NOMO-1 treated with DMSO at 0.1 percent for 48 hours (cell line): Measurements from ENCODE around the gene NXNL2.

Experiments used
- DNase-seq: peaks from one replicate; lab custom pipeline; 2025; ENCODE audit not compliant: unreplicated experiment; lab: John Stamatoyannopoulos, UW

NXNL2 gene

GRCh38 chr9:88531920-88532698 lies 2.9 kb upstream of the NXNL2 start:
- no peak for DNase-seq

DNA sequence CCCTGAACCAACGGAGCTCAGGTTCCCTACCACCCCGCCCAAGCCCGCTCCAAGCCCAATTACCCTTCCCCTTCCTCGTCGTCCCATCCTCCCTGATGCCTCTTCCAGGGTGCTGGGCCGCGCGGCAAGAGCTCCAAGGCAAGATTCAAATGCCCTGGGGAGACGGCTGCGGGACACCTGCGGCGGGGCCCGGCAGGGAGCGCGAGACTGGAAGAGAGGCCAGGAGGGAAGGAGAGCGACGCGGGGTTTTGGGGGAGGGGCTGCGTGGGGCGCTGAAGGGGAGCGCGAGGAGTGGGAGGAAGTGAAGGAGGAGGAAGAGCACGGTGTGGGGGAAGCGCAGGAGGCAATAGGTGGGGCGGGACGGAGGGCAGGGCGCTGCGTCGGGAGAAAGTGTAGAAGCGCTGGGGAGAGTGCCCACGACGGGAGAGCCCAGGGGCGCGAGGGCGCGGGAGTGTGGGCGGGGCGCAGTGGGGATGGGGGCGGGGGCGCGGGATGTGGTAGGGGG lies 975 bp upstream of the NXNL2 start:
- DNase-seq: peak; percentile 22

- no peak for DNase-seq
Measured at GRCh38 chr9:88535226-88536022, 446 bp downstream of the NXNL2 start.

DNA sequence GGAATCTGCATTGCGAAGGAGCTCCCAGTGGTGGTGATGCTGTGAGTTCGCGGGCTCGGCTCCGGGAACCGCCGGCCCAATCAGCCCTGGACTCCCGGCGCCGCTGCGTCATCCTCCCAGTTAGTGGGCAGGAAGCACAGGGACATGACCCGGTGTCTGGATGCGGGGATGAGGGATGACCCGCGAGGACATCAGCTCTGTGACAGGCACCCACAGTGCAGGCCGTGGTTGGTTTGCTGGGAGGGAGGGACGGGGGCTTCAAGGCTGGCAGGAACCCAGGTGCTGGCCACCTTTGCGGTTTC lies 996 bp downstream of the NXNL2 start:
- no peak for DNase-seq

DNA sequence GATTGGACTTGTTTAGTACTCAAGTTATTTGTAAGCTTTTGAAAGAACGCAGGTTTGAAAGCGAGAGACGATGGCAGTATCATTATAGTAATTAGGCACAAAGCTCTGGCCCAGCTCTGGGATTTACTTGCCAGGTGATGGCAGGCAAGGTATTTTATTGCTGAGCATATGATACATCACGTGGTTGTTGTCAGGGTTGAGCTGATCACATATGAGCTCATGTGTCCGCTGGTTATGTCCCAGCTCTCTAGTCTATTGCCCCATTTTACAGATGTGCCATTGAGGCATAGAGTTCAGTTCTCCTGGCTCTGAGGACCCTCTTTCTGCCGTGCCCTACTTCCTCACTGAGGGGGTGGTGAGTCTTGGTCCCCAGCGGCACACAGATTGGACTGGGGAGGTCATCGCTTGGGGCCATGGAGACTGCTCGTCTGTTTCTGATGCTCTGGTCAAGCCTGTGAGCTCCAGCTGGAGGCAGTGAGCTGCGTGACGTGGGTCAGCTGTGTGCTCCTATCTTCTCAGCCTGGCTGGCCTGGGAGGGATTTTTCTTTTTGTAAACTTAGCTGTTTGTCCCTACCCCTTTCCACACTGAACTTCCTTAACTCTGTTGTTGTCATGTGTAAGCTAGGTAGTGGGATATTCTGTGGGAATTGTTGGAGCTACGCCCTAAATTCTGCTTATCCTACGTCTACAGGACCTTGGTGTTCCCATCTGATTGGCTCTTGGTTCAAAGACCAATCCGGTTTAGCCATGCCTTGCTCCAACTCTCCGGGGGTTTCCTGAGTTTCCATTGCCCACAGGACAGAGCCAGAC lies 2.2 kb downstream of the NXNL2 start:
- no peak for DNase-seq

- DNase-seq: peak; percentile 60
Measured at GRCh38 chr9:88537761-88538091, 2.7 kb downstream of the NXNL2 start.

GRCh38 chr9:88538311-88539085 lies 3.5 kb downstream of the NXNL2 start:
- DNase-seq: no peak

GRCh38 chr9:88539246-88539645 lies 4.3 kb downstream of the NXNL2 start:
- DNase-seq: no peak

DNA sequence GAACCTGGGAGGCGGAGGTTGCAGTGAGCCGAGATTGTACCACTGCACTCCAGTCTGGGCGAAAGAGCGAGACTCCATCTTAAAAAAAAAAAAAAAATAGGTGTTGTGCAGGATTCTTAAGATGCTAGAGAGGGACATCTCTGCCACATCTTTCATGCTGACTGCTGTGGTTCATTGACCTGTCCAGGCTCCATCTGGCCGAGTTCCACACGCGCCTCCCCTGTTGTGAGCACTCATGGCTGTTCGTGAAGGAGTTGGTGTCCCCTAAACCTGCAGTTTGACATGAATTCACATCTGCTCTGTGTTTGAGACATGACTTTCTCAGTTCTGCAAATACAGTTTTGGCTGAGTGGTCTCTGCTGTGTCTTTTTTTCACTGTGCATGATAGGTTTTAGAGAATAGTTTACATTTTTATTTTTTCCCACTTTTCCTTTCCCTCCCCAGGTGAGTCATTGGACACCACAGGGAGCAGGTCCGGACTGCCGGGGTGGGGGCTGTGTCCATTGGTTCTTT lies 5.3 kb downstream of the NXNL2 start:
- no peak for DNase-seq

DNA sequence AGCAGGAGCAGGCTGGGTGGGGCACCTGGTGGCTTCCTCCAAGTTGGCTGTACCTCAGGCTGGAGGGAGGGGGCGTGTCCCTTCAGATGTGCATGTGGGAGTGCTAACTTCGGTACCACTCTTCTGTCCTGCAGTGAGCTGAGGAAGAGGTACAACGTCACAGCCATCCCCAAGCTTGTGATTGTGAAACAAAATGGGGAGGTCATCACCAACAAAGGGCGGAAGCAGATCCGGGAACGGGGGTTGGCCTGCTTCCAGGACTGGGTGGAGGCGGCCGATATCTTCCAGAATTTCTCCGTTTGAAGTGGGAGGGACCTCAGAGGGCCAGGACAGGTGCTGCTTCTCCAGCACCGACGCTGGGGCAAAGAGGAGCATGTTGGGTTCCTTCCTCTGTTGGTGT lies 9.3 kb downstream of the NXNL2 start:
- DNase-seq: peak; percentile 5

DNA sequence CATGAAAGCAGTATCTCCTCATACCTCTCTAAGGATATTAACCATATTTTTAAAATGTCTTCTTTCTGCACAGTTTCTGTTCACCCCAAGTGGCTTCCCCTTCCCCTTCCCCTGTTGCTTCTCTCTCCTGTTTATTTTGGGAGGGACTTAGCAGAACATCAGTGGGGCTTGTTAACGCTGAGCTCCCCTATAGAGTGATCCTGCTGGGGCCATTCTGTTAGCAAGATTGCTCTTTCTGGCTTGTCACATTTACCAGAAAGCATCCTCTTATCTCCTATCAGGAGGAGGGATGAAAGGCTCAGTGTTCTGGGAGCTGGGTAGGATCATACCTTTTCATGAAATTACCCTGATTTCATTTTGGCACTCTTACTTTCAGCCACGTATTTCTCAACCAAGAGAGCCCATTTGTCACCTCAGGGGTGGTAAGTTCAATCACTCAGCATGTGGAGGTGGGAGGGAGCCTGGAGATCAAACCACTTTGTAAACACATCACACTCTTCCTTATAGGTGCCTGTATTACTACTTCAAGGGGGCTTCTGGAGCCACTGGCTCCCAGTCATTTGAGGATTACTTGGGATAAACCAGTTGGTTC lies 16.7 kb downstream of the NXNL2 start:
- DNase-seq: no peak

GRCh38 chr9:88553350-88553749 lies 18.4 kb downstream of the NXNL2 start:
- no peak for DNase-seq

DNA sequence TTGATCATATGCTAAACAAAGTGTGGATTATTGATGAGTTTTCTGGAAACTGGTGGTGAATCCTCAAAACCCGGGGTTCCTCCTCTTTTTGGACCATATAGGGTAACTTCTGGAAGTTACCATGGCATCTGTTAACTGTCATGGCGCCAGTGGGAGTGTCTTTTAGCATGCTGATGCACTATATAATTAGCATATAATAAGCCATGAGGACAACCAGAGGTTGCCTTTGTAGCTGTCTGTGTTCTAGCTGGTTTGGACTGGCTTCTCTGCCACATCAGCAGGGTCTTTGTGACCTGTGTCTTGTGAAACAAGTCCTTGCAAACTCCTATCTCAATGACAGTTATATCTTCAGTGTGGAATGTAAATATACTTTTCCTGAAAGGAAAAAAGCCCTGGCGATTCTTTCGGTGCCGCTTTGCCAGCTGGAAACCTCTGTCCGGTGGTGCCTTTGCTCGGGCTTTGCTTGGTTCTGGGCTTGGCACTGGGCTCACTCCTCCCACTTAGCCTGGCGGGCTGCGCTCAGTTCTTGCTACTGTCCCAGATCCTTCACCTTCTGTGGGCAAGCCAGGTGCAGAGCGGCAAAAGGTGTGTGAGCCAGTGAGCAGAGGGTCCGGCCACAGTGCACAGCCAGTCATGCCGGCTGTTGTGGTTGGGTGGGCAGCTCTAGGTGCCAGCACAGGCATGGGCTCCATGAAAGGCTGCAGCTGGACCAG lies 20.4 kb downstream of the NXNL2 start:
- DNase-seq: no peak

- DNase-seq: no peak
Measured at GRCh38 chr9:88559661-88560060, 24.7 kb downstream of the NXNL2 start.

DNA sequence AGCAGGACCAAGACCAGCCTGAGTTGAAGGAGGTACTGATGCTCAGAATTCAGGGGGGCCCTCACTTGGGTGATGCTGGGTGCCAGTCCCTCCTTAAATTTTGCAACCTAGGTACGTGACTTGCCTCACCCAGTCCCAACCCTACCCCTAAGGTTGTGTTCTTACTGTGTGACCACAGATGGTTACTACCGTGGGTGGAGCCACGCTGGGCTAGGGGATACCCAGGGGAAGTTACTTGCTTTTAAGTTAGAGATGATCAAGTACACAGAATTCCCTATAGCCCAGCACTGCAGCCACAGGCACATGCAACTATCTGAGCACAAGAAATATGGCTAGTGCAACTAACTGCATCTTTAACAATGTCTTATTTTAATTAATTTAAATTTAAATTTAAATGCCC lies 32.9 kb downstream of the NXNL2 start:
- DNase-seq: no peak

DNA sequence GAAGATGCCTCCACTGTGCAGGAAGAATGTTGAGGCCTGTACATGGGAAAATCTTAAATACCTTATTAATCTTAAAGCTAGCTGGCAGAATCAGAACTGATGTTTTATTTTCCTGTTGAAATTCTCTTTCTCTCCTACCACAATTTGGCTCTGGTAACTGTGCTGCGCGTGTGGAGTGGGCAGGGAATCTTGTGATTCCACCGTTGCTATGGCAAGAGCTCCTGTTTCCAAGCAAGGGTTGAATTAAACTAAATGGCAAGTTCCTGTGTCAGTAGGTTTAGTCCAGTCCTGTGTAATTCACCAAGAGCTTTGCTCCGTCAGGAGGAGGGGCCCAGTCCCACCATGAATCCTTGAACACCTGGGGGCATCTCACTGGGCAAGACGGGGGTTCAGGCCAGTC lies 36.4 kb downstream of the NXNL2 start:
- DNase-seq: no peak

- no peak for DNase-seq
Measured at GRCh38 chr9:88572684-88573083, 37.7 kb downstream of the NXNL2 start.

DNA sequence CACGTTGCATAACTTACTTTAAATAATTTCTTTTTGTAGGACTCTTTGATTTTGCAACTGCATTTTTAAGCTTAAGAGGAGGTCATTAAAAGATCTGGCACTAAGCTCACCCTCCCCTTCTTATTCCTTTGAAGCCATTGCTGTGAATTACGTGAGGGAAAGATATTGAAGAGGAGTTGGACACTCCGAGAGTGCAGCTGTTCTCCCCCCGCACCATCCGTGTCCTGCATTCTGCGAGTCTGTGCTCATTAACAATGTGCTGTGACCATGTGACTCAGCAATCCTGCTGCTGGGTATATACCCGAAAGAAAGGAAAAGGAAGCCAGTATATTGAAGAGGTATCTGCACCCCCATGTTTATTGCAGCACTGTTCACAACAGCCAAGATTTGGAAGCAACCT lies 40.0 kb downstream of the NXNL2 start:
- DNase-seq: peak; percentile 3

DNA sequence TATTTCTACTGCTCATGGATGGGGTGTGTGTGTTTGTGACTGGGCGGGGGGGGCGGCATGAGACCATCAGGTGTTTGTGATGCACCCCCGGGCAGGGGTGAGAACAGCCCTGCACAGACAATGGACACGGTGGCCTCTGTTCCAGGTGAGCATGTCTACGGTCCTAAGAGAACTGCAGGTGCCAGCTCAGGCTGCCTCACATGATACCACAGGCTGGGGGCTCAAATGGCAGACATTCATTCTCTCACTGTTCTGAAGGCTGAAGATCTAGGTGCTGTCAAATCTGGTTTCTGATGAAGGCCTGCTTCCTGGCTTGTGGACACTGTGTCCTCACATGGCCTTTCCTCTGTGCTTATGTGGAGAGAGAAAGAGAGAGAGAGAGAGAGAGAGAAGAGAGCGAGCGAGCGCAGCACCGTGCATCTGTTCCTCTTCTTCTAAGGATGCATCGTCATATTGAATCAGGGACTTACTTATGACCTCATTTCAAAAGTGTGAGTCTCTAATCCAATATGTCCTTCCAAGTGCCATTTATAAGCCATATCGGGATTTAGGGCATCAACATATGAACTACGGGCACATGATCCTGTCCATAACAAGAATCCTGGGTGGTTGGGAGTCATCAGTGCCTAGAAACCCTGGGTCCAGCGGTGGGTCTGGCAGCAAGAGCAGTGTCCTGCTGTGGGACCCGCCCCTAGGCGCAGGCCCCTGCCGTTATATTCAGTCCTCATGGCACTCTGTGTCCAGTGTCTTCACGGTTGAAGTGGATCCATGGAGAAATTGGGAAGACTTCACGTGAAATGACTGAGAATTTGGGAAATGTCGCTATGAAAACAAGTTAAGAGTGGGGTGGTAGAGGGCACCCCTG lies 42.5 kb downstream of the NXNL2 start:
- DNase-seq: no peak
